Upper lobe of right lung (tissue), 1 donor: ENCODE data around the gene ZNF362. TPM values are rescaled to one million over a fixed set of nuclear protein-coding genes. Genes with fewer than 3 reads are reported as not detected.
A peak's percentile ranks its signal among the peaks of the same experiment; 100 is the strongest.

Source experiments
- ATAC-seq: fragments of 200-7000 bp; cut with Tn5 transposase; one replicate; pipeline ENCODE4 v1.9.1; 2020; ENCODE audit warnings: mild to moderate bottlenecking, moderate library complexity
- DNase-seq: peaks from one replicate; pipeline ENCODE4 v3.0.0-alpha.2; 2020
- H3K27ac ChIP-seq: fragments of 200-600 bp; one replicate; pipeline ENCODE4 v1.8.0; 2022
- H3K27me3 ChIP-seq: fragments of 200-600 bp; one replicate; pipeline ENCODE4 v1.8.0; 2022; ENCODE audit warnings: mild to moderate bottlenecking
- H3K36me3 ChIP-seq: fragments of 200-600 bp; one replicate; pipeline ENCODE4 v1.8.0; 2022
- H3K4me1 ChIP-seq: fragments of 200-600 bp; one replicate; pipeline ENCODE4 v1.8.0; 2022
- H3K4me3 ChIP-seq: fragments of 200-600 bp; one replicate; pipeline ENCODE4 v1.8.0; 2022; ENCODE audit warnings: mild to moderate bottlenecking
- H3K9me3 ChIP-seq: fragments of 200-600 bp; one replicate; pipeline ENCODE4 v1.8.0; 2022
- CTCF ChIP-seq: fragments of 200-600 bp; IDR thresholded peaks from one replicate; pipeline ENCODE4 v1.8.0; 2022; ENCODE audit warnings: antibody characterized with exemption
- intact Hi-C: fragments of 100-400 bp; cut with DNase I; formaldehyde crosslinking; loops from one replicate; pipeline ENCODE4 v1.11.0; 2022
- total RNA-seq: library from RNA; stranded (reverse); fragmentation: NEBNext Ultra II Directional; extraction: Animal tissue kit (Norgen Biotek cat#: 25700); gene quantifications from one replicate; pipeline ENCODE4 v1.2.1, GENCODE V29; 2021
- donor health status: DM: no; HTN: yes; CAD: no; lungs with severe emphysema.

ZNF362 gene
- total RNA-seq, 1 donor from 2014 or later = 31.8 TPM

GRCh38 chr1:33222381-33222780, 33.9 kb upstream of the ZNF362 start:
- peaks cover 7% of the 10 kb centered on the region for H3K4me1 ChIP-seq
- no peaks in the 10 kb centered on the region for H3K36me3 ChIP-seq
- H3K27me3 ChIP-seq = no peaks in the 10 kb centered on the region
- H3K4me3 ChIP-seq = no peak overlapping the region
- no peak overlapping the region for H3K27ac ChIP-seq
- ATAC-seq = no peak
- no peak for TF ChIP-seq CTCF
- no peak for DNase-seq
- no peaks in the 10 kb centered on the region for H3K9me3 ChIP-seq
- intact Hi-C loops = no loop called here

- ATAC-seq (no peak), DNase-seq (no peak)
- Histone ChIP-seq H3K9me3 (no peaks in the 10 kb centered on the region), H3K27ac (no peak overlapping the region), H3K27me3 (no peaks in the 10 kb centered on the region), H3K4me3 (no peak overlapping the region), H3K4me1 (peaks cover 7% of the 10 kb centered on the region), H3K36me3 (no peaks in the 10 kb centered on the region)
- no peak for TF ChIP-seq CTCF
- intact Hi-C loops = no loop called here
Observed at GRCh38 chr1:33224166-33224707, 32.1 kb upstream of the ZNF362 start.

- no peak overlapping the region for H3K27ac ChIP-seq
- intact Hi-C loops = no loop called here
- no peaks in the 10 kb centered on the region for H3K27me3 ChIP-seq
- ATAC-seq (no peak), DNase-seq (no peak)
- TF ChIP-seq CTCF = no peak
- no peaks in the 10 kb centered on the region for H3K9me3 ChIP-seq
- H3K4me3 ChIP-seq = no peak overlapping the region
- H3K36me3 ChIP-seq = no peaks in the 10 kb centered on the region
- H3K4me1 ChIP-seq = peaks cover 7% of the 10 kb centered on the region
Observed at GRCh38 chr1:33225586-33225985, 30.7 kb upstream of the ZNF362 start.

GRCh38 chr1:33228935-33229487, 27.3 kb upstream of the ZNF362 start:
- Histone ChIP-seq H3K27me3 (no peaks in the 10 kb centered on the region), H3K9me3 (no peaks in the 10 kb centered on the region), H3K36me3 (no peaks in the 10 kb centered on the region), H3K27ac (no peak overlapping the region), H3K4me1 (no peaks in the 10 kb centered on the region), H3K4me3 (no peak overlapping the region)
- no peak for TF ChIP-seq CTCF
- DNase-seq (no peak), ATAC-seq (peak; percentile 46)
- intact Hi-C loops = no loop called here

- Histone ChIP-seq H3K9me3 (no peaks in the 10 kb centered on the region), H3K4me3 (no peak overlapping the region), H3K36me3 (no peaks in the 10 kb centered on the region), H3K4me1 (peaks cover 6% of the 10 kb centered on the region), H3K27me3 (no peaks in the 10 kb centered on the region), H3K27ac (no peak overlapping the region)
- intact Hi-C loops = no loop called here
- DNase-seq (no peak), ATAC-seq (no peak)
- TF ChIP-seq CTCF = no peak
Observed at GRCh38 chr1:33231166-33231565, 25.1 kb upstream of the ZNF362 start.

GRCh38 chr1:33232716-33233115, 23.6 kb upstream of the ZNF362 start:
- no peak for ATAC-seq
- Histone ChIP-seq H3K27ac (no peak overlapping the region), H3K9me3 (no peaks in the 10 kb centered on the region), H3K36me3 (no peaks in the 10 kb centered on the region), H3K4me3 (no peak overlapping the region), H3K27me3 (no peaks in the 10 kb centered on the region), H3K4me1 (peaks cover 6% of the 10 kb centered on the region)
- no peak for TF ChIP-seq CTCF
- intact Hi-C loops = no loop called here
- no peak for DNase-seq
